ENCODE measurements around the gene LRRC56.

LRRC56 gene

GRCh38 chr11:557328-558132 is 20.2 kb downstream of the LRRC56 start:
- DNase-seq (ENCODE audit: low spot score) = no peak

DNA sequence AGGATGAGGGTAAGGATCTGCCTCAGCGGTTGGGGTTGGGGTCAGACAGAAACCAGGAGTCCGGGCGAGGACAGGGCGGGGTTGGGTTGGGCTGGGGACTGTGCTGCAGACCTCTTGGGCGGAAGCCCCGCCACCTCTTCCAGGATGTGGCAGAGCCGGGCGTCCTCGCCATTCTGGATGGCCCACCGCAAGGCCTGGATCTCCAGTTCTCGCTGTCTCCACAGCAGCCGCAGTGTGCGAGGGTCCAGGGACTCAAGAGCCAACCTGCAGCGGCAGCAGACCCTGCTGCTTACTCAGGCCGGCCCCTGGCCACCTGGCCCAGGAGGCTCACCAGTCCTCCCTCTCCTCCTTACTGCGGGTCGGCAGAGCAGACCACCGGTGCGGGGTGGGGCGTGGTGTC is 21.2 kb downstream of the LRRC56 start:
- DNase-seq (ENCODE audit: low spot score) = no peak

DNA sequence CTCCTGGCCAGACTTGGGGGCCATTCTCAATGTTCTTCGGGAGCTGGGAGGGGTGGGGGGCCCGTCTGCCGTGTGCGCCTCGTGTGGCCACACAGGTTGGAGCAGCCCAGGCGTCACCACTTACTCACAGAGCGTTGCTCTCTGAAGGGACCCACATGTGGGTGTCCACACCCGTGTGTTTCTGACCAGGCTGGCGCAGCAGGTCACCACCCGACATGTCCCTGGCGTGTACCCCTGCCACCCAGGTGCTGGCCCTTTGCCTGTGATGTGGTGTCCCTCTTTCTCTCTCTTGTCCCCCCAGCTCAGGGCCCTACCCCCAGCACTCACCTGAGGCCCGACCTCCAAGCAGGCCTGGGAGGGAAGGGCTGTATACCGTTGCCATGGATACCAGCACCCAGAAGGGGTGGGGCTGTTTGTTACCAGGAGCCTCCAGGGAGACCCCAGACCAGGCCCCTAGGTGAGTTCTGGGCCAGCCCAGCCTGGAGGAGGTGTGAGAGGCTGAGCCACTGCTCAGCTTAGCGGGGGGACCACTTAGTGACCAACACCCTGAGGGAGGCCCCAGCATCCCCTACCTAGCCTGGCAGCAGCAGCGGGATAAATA is 21.8 kb downstream of the LRRC56 start:
- no peak for DNase-seq (ENCODE audit: low spot score)

DNA sequence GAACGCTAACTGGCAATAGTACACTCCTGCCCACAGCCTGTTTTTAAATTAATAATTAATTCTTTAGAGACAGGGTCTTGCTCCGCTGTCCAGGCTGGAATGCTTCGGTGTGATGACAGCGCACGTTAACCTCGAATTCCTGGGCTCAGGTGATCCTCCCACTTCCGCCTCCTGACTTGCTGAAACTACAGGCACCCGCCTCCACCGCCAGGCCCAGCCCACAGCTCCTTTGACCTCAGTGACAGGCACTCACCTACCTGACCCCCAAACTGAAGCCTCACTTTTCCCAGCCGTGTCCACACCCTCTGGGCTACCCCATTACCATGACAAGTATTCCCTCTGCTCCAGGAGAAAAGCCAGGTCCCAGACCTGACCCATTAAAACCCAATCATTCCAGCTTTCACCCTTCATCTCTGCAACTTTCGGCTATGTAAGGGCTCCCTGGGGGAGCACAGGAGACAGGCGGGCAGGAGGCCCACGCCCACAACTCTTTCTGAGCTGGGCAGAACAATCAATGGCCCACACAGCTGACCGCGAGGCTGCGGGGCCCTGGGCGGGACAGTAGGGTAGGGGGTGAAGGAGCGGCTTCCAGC is 22.5 kb downstream of the LRRC56 start:
- no peak for DNase-seq (ENCODE audit: low spot score)

DNA sequence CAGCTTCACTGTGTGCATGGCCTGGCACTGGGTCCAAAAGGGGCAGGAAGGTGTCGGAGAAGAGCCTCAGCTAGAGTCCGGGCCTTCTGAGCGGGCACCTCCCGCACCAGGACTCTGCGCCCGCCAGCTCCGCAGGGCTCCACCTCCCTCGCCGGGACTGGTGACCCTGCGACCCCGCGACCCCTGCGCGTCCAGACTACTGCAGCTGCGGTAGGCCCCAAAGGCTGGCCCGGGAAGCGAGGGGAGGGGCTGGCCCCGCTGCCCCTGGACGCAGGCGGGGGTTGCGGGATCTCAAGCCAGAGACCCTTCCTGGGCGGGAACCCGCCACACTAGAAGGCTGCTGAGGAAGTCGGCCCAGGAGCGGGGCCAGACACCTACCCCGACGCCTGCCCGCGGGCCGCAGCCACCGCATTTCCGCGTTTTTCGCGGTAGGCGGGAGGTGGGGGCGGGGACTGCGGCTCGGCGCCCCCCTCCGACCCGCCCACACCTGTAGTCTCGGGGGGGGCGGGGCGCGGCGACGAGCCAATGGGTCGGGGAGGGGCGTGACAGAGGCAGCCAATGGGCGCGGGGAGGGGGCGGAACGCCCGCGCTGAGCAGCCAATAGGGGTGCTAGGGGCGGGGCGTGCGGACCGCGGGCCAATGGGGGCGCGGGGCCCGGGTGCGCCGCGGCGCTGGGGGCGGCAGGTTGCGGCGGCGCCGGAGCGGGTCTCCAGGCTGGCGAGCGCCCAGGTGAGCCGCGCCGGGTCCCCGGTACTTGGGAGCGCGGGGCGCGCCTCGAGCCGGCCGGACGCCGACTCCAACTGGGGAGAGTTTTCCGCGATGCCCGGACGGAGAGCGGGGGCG is 23.2 kb downstream of the LRRC56 start, which contains the start of the genes LMNTD2 and RASSF7:
Gene LMNTD2 (minus strand): TSS at position 434 of the 843 bp plus-strand sequence. CDS start 22 bp downstream, at position 412.
Gene RASSF7 (plus strand): TSS at position 666 of the 843 bp plus-strand sequence. CDS start 799 bp downstream, outside the sequence.
- peak; percentile 84 for DNase-seq (ENCODE audit: low spot score)

DNA sequence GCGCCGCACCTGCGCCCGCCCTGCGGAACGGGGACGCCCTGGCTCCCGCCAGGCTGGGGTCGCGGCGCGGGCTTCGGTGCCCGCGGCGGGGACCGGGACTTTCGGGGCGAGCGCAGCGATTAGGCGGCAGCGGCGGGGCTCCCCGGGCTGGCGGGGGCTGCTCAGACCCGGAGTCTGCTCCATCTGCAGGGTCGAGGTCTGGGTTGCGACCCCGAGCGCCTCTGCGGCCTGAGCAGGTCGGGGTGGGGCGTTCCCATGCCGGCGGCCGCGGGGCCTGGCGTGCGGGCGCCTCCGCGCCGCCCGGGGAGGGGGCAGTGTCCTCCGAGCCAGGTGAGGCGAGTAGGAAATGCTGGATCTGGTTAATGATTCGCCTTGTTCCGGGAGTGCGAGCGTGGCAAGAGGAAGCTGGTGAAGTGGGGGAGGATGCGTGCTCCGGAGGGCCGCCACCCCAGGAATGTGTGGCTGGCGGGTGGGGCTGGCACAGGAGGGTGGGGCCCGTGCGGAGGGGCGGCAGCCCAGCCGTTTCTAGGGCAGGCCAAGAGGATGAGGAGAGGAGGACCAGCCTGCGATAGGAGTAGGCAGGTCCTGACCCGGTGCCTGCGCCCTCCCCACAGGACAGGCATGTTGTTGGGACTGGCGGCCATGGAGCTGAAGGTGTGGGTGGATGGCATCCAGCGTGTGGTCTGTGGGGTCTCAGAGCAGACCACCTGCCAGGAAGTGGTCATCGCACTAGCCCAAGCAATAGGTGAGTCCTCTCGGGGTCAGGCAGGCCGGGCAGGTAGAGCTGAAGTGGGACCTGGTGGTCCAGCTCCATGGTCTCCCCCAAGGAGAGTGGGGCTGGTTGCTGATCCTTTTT is 24.0 kb downstream of the LRRC56 start:
- no peak for DNase-seq (ENCODE audit: low spot score)

GRCh38 chr11:562046-562645 is 24.8 kb downstream of the LRRC56 start:
- no peak for DNase-seq (ENCODE audit: low spot score)

GRCh38 chr11:563066-563811 is 25.9 kb downstream of the LRRC56 start:
- no peak for DNase-seq (ENCODE audit: low spot score)

DNA sequence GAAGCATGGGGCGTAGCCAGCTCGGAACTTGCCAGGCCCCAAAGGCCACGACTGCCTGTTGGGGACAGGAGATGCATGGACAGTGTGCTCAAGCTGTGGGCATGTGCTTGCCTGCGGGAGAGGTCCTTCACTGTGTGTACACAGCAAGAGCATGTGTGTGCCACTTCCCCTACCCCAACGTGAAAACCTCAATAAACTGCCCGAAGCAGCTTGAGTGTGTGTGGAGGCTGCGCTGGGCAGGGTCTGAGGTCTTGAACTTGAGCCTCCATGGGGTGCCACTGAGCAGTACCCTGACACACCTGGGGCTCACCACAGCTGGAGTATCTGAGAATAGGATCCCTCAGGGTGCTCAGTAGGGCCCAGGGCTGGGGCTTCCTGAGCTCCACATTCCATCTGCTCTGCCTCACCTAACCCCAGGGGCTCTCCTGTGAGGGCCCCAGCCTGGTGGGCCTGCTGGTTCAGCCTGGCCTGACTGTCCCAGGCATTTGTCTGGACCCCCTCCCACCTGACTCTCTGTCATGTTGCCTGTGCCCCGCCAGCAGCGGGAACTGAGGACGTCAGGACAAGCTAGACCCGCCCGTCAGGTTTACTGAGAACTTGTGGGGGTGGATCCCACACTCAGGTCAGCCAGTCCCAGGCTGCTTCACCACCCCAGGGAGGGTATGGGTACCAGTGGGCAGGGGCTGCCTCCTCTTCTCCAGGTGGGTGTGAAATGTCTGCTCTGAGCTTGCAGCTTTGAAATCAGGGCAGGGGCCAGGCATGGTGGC is 26.7 kb downstream of the LRRC56 start:
- no peak for DNase-seq (ENCODE audit: low spot score)

- no peak for DNase-seq (ENCODE audit: low spot score)
These were observed 28.7 kb downstream of the LRRC56 start for GRCh38 chr11:565921-566509.

- DNase-seq (ENCODE audit: low spot score) = no peak
These were observed 29.8 kb downstream of the LRRC56 start for GRCh38 chr11:567011-567628.

GRCh38 chr11:567629-568292 is 30.4 kb downstream of the LRRC56 start:
- no peak for DNase-seq (ENCODE audit: low spot score)

DNA sequence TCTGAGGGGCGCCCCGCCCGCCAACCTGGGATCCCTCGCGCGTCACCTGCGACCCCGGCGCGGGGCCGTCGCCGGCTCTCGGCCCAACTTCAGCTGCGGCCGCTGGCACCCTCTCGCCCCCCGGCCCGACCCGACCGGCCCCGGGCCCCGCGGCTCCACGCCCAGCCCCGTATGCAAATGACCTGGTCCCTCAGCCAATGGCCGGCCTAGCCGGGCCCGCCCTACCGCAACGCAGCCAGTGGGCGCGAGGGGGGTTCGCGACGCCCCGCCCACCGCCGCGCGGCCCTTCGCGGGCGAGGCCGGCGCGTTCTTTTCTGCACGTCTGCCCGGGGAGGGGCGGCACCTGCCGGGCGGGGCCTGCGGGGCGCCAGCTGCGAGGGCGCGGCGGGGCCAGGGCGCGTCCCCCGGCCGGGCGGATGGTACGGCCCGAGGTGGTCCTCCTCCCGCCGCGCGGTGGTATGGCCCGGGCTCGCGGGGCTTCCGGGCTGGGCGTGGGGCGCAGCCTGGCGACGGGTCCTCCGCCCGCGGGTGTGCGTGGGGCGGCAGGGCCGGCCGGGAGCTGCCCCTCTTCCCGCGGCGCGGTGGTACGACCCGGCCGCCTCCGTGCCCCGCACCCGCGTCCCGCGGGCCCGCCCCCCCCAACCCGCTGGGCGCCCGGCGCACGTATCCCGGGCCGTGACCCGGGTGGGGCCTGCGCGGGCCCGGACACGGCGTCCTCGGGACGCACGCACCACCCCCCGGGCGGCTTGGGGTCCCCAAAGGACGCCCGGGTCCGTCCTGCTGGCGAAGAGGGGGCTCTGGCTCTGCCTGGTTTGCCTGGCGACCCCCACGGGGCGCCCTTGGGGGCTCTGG is 31.2 kb downstream of the LRRC56 start:
- DNase-seq (ENCODE audit: low spot score) = peak; percentile 95

GRCh38 chr11:569158-569885 is 32.0 kb downstream of the LRRC56 start:
- no peak for DNase-seq (ENCODE audit: low spot score)

- DNase-seq (ENCODE audit: low spot score) = no peak
These were observed 34.5 kb downstream of the LRRC56 start for GRCh38 chr11:571802-572185.
